HG02840 (cell line): Measurements from ENCODE around the gene CDH23.

ENCODE experiments used
- ATAC-seq: cut with Tn5 transposase; IDR thresholded peaks from one replicate; pipeline ENCODE4 v1.9.1; 2021; ENCODE audit warnings: mild to moderate bottlenecking, moderate library complexity, moderate number of reproducible peaks; ENCODE audit not compliant: unreplicated experiment, low FRiP score

Gene CDH23

DNA sequence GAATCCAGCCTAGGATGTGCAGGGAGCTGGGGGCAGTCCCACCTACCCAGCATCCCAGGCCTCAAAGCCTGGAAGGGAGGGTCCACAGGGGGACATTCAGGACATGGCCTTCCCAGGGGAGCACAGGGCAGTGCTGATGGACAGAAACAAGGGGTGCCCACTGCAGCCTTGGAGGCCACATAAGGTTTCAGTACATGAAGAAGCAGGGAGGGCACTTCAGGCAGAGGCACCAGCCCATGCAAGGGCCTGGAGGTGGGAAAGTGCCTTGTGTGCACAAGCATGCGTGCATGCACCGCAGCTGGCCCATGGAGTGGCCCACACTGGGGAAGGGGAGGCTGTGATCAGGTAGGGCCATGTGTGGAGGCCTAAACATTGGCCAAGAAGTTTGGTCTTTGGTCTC is 313.8 kb downstream of the CDH23 start:
- ATAC-seq = no peak

DNA sequence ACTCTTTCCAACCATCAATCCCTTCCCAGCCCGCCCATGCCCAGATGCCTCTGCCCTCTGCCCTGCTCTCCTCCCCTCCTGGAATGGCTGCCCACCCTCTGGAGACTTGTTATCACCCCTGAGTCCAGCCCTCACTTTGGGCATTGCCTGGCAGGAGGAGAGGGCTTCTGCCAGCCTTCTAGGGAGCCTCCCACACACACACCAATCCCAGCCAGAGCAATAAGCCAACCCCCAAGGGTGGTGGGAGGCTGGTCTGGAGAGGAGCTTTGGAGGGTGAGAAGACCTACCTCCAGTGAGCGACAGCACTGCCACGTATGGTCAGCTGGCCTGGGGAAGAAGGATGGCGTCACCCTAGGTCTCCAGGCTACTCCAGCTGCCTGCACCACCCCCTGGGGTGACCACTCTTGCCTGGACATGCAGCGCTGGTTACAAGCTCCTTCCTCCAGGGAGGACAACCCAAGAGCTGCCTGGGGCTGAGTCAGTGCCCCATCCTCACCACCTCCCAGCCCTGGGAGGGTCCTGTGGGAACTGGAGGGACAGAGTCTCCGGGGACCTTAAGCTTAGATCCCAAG is 314.4 kb downstream of the CDH23 start:
- ATAC-seq = no peak

DNA sequence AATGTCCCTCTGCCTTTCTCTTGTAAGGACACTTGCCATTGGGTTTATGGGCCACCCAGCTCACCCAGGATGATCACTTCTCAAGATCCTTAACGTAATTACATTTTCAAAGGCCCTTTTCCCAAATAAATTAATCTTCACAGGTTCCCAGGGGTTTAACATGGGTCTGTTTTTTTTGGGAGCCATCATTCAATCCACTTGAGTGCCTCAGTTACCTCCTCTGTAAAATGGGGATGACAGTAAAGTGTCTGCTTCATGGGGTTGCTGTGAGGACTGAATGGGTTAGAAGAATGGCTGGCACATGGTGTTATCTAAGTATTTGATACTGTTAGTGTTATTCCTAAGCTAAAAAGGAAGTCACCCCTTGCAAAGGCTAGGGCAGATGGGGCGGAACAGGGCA is 315.4 kb downstream of the CDH23 start:
- ATAC-seq = no peak

DNA sequence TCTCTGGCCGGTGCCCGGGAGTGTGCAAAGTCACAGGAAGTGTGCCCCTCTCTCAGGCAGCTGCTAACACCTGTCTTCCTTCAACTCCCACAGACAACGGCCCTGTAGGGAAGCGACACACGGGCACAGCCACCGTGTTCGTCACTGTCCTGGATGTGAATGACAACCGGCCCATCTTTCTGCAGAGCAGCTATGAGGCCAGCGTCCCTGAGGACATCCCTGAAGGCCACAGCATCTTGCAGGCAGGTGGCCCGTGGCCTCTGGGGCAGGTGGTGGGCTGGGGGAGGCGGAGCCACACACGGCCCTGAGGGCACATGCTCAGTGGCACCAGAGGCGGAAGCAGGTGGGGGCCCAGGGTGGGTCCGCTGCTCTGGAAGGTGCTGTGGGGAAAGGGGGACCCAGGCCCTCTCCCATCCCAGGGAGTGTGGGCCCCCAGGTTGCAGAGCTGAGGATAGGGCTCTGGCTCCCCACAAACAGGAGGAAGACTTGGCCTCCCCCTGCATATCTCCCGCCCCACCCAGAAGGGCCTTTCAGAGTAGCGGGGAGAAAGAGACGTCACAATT is 315.9 kb downstream of the CDH23 start:
- no peak for ATAC-seq

DNA sequence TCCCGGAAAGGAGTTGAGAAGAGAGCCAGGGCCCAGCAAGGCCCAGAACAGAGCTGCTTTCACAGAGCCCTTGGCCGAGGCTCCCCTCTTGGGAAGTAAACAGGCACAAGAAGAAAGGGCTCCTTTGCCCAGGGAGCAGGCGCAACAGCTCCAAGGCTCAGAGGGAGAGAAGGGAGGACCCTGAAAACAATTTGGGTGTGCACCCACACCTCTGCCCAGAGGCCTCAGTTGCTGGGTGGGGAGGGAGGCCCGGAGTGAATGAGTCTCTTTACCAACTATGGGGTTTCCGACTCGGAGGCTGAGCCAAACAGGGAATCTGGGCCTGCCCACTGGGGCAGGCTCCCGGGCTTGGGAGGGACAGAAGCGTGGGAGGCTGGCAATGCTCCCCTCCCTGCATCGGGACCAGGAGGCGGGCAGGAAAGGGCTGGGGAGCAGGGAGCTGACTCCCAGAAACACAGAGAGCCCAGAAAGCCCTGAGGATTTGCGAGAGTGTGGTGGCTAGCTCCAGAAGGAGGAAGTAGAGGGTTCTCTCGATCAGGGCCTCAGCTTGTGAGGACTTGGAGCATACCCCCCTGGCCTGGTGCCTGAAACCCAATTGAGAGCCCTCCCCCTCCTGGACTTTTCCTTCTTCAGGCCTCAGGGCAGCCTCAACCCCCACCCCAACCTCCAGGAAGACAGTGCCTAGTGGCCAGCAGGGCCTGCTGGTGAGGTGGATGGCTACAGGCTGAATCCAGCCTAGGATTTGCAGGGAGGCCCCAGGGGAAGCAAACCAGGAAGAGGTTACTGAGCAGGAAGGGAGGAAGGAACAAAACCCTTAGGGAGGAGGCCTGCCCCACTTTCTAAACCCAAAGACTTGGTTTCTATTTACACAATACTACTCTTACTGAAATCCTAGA is 316.7 kb downstream of the CDH23 start:
- ATAC-seq = no peak

DNA sequence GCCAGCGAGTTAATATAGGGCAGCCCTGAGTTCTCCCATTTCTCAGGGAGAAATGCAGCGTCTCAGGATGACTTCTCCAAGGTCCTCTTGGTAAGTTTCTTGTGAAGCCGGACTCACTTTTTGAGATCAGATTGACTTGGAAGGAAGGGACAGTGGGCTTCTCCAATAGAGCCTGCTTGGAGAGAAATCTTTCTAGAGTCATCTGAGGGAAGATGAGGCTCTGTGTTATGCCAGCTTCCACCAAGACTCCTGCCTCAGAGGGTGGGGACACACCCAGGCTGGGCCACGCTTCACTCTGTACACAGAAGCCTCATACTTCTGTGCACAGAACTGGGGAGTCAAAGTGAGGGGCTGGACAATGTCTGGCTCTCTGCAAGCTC is 317.3 kb downstream of the CDH23 start:
- no peak for ATAC-seq

DNA sequence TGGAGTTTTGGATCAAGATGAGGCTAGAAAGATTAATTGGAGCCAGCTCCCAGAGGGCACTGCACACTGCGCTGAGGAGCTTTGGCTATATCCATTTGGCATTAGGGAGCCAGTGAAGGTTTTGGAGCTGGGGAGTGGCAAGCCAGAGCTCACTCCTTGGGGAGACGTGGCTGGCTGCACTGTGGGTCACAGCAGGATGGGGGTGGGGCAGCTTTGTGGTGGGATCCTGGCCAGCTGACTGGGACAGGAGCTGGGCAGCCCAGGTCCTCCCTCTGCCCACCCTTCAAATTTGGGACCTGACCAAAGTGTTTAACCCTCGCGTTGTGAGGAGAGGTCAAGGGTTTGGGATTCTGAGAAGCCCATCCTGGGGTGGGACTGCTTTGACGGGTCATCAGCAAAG is 317.9 kb downstream of the CDH23 start:
- no peak for ATAC-seq

DNA sequence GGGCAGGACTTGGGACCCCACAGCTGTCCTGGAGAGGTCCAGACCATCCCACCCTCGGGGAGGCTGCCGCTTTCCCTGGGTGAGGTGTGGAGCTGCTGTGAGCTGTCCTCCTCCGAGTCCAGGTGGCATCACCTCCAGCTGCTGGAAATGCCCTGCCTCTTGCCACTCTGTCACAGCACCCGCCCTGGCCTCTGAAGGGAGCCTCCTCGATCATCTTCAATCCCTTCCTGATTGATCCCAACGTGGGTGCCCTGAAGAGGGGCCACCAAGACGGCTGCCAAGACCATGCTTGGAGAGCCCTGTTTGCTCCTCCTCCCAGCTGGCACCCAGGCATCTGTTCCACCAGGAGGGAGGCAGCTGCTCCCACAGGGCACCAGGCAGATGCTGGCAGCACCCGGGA is 318.3 kb downstream of the CDH23 start:
- no peak for ATAC-seq

DNA sequence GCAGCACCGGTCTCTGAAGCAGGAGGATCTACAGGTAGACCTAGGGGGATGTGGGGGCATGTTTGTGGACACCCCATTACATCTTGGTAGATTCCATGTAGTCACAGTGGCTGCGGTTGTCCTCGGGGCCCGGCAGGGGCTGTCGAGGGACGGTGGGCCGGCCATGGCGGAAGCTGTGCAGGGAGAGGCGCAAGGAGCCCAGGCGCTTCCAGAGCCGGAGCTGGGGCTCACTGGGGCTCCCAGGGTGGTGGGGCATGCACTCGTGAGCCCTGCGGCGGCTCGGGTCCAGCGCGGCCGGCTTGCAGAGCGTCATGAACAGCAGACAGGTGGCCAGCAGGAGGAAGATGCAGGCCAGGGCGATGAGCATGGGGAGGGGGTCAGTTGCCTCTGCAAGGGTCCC is 319.1 kb downstream of the CDH23 start:
- no peak for ATAC-seq

DNA sequence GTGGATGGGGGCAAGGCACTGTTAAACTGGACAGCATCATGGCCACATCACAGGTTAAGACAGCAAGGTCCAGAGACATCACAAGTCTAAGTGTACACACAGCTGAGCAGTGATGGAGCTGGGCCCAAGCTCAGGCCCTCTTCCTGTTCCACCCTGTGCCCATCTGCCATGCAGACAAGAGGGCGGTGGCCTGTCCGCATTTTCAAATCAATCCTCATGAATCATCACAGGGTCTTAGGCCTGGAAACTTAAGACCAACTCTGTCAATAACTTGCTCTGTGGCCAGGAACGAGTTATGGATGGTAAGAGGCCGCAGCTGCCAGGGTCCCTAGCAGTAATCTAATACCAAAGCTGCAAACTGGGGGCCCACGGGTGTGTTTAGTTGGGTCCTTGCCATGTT is 319.7 kb downstream of the CDH23 start:
- ATAC-seq = no peak

DNA sequence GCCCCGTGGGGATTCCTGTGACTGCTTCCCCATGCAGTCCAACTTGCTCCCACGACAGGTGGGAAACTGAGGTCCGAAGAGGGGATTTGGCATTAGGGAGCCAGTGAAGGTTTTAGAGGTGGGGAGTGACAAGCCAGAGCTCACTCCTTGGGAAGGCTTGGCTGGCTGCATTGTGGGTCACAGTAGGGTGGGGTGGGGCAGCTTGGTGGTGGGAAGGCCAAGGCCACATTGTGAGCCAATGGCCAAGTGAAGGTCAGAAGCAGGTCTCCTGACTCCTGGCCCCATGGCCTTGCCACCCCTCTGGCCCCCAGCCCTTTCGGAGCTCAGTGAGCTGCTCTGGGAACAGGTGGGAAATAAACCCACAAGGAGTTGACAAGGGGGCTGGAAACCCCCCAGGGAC is 320.3 kb downstream of the CDH23 start:
- ATAC-seq = no peak

DNA sequence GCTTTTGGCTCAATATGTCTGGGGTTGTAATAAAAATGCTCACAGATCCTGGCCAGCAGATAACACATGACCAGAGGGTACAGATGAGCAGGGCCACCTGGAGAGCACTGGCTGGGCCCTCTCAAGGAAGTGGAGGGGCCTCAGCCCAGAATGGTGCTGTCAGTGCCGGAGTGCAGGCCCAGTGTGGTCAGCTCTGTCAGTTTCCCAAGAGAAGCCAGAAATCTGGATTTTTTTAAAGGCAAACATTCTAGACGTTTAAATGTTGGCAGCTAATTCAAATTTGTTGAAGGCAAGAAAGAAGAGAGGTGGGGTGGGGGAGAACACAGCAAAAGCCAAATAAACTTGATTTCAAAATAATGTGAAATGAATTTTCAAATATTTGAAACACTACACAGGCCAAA is 320.8 kb downstream of the CDH23 start:
- no peak for ATAC-seq

DNA sequence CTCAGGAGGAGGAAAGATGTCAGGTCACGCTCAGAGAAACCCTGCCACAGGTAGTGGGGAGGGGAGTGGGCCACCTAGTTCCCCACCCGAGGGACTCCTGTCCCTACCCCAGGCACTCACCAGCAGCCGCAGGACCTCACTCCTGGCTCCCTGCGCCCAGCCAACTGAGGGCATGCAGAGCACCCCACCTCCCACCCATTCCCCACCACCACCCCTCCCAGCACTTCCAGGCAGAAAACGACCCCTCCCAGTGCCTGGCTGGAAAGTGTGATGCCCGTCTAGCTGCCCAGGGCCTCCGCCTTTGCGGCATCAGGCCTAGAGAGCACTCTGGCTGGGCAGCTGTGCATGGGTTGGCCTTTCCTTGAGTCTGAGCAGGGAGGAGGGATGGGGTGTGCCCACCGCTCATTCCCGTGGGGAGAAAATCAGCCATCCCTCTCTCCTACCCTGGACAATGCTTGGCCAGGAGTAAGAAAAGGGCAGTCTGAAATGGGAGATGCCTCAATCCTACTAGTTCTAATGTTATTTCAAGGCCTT is 321.5 kb downstream of the CDH23 start:
- no peak for ATAC-seq

DNA sequence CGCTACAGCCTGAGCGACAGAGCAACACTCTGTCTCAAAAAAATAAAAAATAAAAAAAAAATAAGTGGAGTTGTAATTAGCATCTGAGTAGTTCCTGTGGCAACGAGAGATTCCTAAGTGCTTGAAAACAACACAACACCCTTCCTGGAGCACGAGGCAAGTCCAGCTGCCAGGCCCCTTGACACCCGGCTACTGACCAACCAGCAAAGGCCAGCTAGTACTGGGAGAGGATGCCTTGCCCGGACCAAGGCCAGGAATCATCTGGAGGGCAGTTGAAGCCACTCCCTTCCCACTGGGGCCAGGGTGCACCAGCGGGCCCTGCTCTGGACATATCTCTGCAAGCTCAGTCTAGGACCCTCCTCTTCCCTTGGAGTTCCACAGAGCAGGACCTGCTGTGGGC is 322.3 kb downstream of the CDH23 start:
- no peak for ATAC-seq

DNA sequence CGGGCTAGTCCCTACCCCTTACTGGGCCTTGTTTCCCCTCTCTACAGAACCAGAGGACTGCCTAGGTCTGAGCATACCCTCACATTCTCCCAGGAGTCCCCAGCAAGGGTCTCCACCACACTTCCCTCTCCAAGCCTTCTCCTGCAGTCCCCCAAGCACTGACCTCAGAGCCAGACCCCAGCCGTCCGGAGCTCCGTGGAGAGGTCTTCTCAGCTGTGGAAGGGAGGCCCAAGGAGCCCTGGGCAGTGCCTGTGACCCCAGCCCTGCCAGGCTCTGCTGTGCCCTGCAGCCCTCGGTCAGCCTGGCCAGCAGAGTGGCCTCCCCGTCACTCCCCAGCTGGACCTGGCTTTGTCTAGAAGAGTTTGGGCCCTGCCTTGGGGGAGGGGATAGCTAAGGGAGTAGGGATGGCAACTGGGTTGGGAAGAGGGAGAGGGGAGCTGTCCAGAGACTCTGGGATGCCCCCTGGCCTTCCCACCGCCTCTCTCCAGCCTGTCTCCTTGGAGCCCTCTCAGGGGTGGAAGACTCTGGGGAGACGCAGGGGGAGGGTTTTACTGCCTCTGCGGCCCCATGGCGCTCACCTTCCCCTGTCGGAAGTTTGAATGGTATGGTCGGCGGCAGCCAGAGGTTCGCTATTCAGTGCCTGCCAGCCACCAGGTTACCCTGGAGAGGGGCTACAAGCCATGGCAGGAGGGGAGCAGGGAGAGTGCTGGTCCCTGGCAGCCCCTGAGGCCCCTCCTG is 322.9 kb downstream of the CDH23 start, which contains the start of gene C10orf105:
Gene C10orf105, minus strand, starts transcription at position 315 of the 738 bp plus-strand sequence. CDS start 3,441 bp downstream, outside the sequence.
- no peak for ATAC-seq

DNA sequence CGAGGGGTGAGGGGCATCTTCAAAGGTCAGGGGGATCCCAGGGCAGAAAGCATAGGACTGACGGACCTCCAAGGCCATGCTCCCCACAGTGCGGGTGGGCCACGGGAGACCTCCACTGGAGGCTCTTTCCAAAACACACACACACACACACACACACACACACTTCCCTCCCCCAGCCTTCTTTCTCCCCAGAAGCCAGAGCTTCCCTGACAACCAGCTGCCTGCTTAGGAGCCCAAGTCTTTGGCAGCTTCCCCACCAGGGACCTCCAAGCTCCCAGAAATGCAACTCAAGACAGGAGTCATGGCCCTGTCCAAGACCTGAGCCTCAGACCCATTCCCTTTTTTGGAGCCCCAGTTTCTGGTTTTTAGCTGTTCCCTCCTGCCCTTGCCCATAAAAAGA is 323.6 kb downstream of the CDH23 start:
- no peak for ATAC-seq

DNA sequence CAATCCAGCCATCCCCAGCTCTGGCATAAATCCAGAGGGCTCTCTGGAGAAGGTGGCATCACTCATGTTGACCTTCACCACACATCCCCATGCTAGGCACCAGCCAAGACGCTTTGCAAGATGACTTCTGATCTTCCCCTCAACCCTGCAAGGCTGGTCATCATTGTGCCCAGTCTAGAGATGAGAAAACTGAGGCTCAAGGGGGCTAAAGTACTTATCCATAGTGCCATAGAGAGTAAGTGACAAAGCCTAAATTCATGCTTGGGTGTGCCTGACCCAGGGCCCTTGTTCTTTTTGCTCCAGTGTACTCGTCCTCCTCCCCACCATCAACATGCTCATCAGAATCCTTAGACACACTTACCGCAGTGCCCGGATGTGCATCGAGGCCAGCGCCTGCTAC is 324.6 kb downstream of the CDH23 start:
- ATAC-seq = no peak

DNA sequence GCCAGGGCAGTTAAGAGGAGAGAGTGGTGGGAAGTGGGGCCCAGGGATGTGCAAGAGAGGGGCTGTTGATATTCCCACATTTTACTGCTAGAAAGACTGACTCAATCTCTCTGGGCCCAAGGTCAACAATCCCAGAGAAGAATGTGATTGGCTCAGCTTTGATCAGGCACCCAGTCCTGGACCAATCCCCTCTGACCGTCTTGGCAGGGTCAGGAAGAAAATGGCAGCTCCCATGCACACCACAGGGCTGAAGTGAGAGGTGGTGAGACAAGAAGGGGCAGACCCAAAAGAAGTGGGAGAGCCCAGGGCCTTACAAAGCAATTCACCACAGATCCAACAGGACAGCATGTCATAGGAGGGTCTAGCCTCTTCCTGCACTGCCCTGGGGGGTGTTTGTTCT is 326.1 kb downstream of the CDH23 start:
- ATAC-seq = no peak

DNA sequence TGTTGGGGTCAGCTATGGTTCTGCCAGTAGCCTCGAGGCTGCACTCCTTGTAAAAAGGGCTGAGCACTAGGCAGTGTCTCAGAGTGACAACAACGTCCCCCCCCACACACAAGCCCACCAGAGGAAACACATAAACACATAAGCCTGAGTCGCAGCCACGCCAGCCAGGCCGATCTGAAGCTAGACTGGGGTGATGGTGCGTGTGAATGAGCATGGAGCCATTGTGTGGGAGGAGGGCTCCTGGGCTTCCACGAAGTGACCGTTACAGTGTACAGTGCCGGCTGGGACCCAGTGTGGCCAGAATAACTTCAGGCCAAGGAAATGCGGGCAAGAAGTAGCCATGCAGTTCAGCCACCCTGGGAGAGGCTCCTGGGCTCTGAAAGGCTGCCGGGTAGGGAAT is 326.6 kb downstream of the CDH23 start:
- no peak for ATAC-seq

DNA sequence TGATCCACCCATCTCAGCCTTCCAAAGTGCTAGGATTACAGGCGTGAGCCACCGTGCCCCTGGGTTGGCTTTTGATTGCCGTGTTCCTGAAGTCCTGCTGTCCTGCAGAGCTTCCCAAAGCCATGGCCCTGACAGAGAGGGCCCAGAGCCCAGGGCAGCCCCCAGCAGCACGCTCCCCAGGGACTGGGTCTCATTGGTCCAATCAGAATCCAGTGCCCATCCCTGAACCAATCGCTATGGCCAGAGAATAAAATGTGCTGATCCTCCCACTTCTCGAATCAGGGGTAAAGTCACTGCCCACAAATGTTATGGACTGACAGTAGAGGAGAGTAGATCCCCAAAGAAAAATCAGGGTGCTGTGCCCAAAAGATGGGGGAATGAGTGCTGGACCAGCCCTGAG is 327.8 kb downstream of the CDH23 start:
- no peak for ATAC-seq

DNA sequence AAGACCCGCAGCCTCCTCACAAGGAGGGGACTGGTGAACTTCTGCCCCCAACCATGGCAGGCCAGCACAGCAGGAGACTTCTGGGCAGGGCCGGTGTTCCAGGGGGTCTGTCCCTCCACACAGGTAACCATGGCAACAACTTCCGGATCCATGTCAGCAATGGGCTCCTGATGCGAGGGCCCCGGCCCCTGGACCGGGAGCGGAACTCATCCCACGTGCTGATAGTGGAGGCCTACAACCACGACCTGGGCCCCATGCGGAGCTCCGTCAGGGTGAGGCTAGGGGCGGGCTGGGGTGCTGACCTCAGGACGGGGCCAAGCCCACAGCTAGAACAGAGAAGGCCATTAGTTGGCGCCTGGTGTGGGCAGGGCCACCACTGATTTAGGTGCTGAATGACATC is 328.5 kb downstream of the CDH23 start:
- no peak for ATAC-seq
